SHP77 treated with DMSO at 0.1 percent for 48 hours (cell line): Measurements from ENCODE around the gene FHL2.
"Not testable (repeated sequence)": the region's sequence is repeated elsewhere in the genome, so short reads cannot be mapped to it uniquely, and the experiment has no call there.

ENCODE experiments used
- DNase-seq: peaks from one replicate; lab custom pipeline; 2025; lab: John Stamatoyannopoulos, UW

Gene FHL2

GRCh38 chr2:105338020-105338385 lies 60.8 kb downstream of the FHL2 start:
- DNase-seq, result no peak

GRCh38 chr2:105337122-105338019 lies 61.5 kb downstream of the FHL2 start, which contains the start of gene C2orf49:
Gene C2orf49, plus strand, starts transcription at chr2:105337540. Its CDS starts 48 bp downstream, at chr2:105337588.
- peak; percentile 87 for DNase-seq

- DNase-seq, result no peak
These were observed 62.1 kb downstream of the FHL2 start for GRCh38 chr2:105336786-105337121.

GRCh38 chr2:105335469-105335868 lies 63.4 kb downstream of the FHL2 start:
- DNase-seq, result no peak

- no peak for DNase-seq
These were observed 64.6 kb downstream of the FHL2 start for GRCh38 chr2:105334211-105334610.

GRCh38 chr2:105330681-105331375 lies 68.0 kb downstream of the FHL2 start:
- no peak for DNase-seq

- DNase-seq, result peak; percentile 10
These were observed 69.0 kb downstream of the FHL2 start, which contains the start of gene TGFBRAP1 for GRCh38 chr2:105329561-105330495. Gene TGFBRAP1, minus strand, starts transcription at chr2:105329735. Its CDS starts 21,434 bp downstream, at chr2:105308301.

GRCh38 chr2:105329197-105329554 lies 69.7 kb downstream of the FHL2 start:
- DNase-seq, result no peak

- DNase-seq, result peak; percentile 59
These were observed 70.3 kb downstream of the FHL2 start for GRCh38 chr2:105328281-105329196.

- no peak for DNase-seq
These were observed 71.2 kb downstream of the FHL2 start for GRCh38 chr2:105327690-105328089.

- not testable (repeated sequence) for DNase-seq
These were observed 71.6 kb downstream of the FHL2 start for GRCh38 chr2:105327271-105327670.

- DNase-seq, result no peak
These were observed 73.4 kb downstream of the FHL2 start for GRCh38 chr2:105325389-105325963.

- DNase-seq, result no peak
These were observed 74.1 kb downstream of the FHL2 start for GRCh38 chr2:105324732-105325131.

GRCh38 chr2:105324101-105324500 lies 74.8 kb downstream of the FHL2 start:
- no peak for DNase-seq

- DNase-seq, result no peak
These were observed 75.7 kb downstream of the FHL2 start for GRCh38 chr2:105323111-105323510.

GRCh38 chr2:105321875-105322646 lies 76.8 kb downstream of the FHL2 start:
- no peak for DNase-seq

GRCh38 chr2:105320651-105321215 lies 78.1 kb downstream of the FHL2 start:
- no peak for DNase-seq

GRCh38 chr2:105317937-105318336 lies 80.9 kb downstream of the FHL2 start:
- no peak for DNase-seq

GRCh38 chr2:105315314-105315713 lies 83.5 kb downstream of the FHL2 start:
- DNase-seq, result no peak

- DNase-seq, result no peak
These were observed 85.0 kb downstream of the FHL2 start for GRCh38 chr2:105313877-105314276.
